NOMO-1 (cell line): ENCODE data around the gene PKP4.

Experiments
- DNase-seq, 2 experiments: peaks; one replicate each; lab custom pipeline; 2025; ENCODE audit not compliant: unreplicated experiment in 2 of 2; lab: John Stamatoyannopoulos, UW

The PKP4 gene

DNA sequence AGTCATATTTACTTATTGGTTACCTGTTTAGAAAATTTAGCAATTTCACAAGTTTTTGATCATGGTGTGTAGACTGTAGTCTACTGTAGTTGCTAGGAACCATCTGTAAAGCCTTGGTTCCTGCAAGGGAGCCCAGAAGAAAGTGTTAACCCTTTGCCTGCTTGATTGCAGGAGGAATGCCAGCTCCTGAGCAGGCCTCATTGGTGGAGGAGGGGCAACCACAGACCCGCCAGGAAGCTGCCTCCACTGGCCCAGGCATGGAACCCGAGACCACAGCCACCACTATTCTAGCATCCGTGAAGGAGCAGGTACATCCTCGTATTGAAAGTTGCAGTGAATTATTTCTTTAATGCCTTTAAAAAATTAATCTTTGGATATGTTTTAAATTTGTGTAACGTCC, 76.3 kb downstream of the PKP4 start:
- DNase-seq: no peak

DNA sequence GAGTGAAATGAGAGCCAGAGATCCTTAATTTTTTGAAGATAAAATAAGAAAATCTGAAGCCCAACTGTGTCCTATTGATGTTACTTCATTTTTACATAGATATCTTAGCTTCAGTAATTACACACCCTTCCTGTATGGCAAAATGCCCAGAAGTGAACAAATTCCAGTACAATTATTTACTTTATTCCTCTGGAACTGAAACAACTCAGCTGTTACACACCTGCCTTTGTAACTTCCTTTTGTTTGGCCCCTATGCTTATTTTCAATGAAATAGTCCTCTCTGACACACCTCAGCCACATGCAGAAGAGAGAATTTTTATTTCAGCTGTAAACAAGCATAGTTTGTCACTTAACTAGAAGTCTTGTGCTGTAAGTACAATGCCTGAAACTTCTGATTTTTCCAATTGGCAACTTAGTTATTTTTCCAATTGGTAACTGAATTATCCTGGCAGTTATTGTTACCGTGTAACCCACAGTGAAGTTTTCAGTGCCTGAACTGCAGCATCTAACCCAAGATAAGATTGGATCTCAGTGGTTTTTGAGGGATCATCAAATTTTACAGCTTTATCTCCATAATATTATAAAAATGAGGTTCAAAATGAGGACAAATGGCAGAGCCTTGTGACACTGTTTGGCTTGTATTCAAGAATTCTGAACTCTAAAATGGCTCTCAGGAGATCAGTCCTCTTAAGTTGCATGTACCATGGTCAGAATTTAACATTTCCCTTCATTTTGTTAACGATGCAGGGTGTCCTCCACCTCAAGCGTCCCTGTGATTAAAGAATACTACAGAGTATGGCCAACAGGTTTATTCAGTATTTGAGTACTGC, 82.6 kb downstream of the PKP4 start:
- peak in 1 of 2 experiments; percentile 1 for DNase-seq

DNA sequence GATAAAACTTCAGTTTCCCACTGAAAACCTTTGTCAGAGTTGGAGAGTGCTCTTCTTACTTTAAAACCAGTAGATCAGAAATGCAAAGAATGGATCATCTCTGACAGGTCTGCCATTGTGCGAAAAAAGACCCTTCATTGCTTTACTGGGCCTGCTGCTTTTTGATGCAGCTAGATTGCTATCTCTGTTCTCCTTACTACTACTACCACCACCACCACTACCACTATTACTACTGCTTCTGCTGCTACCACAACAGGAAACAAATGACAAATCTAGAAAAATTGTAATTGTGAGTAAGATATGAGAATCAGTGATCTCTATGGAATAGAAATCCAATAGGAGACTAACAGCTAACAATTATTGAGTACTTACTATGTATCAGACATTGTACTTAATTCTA, 85.8 kb downstream of the PKP4 start:
- no peak for DNase-seq

DNA sequence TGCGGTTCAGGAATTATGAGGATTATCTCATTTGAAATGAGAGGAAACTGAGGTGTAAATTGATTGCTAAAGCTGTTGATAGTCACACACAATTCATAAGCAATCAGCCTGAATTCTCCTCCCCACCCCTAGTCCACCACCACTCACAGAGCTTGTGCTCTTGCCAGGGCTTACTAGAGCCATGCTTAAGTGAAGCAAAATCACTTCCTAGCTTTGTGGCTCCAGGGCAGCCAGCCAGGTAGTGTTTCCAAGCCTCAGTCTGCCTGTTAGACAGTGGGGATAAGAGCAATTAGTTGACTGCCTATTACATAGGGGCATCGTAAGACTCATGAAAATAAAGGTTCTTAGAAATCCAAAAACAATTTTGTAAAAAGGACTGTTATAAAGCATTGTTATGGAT, 87.2 kb downstream of the PKP4 start:
- DNase-seq: no peak

DNA sequence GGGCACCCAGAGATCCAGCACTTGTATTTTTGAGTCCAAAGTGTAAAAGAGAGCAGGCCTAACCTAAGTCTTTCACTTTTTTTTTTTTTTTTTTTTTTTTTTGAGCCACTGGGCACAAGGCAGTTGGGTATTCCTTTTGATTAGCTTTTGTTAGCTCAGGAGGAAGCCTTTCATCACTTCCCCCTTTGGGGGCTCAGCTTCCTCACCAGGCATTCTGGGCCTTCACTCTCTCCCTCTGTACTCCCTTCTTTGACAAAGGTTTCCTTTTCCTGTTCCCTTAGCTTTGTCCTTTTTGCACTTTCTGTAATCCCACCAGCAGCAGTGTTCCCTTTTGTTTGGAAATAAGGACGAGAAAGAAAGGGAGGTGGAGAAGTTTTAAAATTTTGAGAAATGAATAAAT, 88.2 kb downstream of the PKP4 start:
- DNase-seq: no peak

DNA sequence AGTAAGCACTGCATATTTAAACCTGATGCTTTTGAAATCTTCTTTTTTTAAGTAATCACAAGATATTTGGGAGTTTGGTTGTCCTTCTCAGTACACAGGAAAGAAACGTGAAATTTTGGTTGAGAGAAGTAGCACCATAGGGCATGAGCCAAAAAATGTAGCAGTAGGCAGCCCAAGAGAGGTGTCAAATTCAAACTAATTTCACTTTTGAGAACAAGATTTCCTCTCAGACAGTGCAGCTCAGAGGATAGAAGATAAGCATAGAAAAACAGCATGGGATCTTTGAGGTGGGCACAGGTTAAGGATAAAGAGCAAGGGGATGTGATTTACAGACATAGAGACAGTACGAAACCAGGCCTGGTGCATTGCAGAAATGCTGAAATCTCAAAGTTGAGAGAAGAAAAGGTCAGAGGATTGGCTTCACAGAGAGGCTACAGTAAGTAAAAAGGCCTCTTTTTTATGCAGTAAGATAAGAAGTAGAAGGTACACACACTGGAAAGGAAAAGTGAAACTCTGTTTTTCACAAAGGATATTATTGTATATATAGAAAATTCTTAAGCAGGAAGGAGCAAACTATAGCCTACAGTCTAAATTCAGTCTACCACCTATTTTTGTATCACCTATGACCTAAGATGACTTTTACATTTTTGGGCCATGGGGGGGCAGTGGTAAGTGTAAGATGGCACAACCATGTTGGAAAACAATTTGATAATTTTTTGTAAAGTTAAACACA, 89.8 kb downstream of the PKP4 start:
- DNase-seq: no peak

DNA sequence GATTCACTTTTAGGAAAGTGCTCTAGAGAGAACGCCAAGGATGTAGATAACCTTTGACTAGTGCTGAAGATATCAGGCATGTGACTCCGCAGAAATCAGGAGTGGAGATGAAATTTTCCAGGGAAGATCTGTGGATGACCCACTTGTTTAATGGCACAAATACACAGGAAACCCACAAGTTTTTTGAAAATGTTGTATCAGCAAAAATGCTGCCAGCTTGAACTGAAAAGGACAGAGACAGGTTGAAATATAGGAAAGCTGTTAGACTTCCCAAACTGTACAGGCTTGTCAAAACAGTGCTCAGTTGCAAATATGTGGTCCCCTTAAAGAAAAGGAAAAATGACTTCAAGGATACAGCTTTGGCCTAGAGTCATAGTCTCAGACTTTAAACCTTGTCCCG, 96.5 kb downstream of the PKP4 start:
- DNase-seq: no peak

DNA sequence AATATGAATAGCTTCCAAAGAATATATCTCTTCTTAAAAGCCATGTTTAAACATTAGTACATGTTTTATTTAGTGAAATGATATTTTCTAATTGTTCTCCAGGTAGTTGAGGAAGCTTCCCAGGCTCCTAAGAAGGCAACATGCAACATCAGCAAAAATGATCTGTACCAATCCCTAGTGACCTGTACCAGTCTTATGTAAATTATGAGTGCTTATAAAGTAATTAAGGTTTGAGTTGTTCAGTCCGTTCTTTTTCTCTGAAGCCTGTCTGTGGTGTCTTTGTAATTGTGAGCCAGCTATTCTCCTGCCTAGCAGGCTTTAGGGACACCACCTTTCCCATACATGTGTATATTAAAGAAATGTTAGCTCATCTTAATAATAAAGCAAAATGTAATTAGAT, 98.2 kb downstream of the PKP4 start:
- no peak for DNase-seq

DNA sequence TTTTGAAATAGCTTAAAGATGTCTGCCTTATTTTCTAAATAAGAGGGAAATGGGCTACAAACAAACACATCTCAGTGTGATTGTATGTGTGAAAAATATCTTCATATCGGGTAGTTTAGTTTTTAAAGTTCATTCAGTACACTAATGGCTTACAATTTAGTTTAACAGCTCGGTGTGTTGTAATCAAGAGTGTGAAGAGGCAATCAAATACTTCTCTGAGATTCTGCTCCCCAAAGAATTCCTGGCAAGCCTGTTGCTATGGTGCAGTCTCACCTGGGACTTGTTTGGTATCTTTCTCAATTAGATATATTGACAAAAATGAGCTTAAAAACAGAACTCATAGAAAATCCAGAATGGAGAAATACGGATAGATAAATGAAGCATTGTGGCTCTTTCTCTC, 99.4 kb downstream of the PKP4 start:
- DNase-seq: no peak

DNA sequence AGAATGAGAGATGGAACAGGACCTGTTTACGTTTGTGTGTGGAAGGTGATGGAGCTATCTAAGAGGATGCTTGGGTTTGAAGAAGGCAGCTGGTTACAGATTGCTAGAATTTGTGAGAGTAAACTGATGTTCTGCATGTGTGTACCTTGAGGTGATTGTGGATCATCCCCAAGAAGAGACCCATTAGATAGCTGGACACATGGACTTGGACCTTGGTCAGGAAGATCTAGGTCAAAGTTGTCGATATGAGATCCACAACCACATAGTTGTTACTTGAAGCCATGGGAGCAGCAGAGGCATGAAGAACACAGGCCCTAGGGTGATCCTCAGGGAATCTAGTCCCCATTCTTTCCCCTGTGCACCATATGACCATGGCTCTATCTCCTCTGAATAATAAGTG, 101.0 kb downstream of the PKP4 start:
- DNase-seq: no peak

DNA sequence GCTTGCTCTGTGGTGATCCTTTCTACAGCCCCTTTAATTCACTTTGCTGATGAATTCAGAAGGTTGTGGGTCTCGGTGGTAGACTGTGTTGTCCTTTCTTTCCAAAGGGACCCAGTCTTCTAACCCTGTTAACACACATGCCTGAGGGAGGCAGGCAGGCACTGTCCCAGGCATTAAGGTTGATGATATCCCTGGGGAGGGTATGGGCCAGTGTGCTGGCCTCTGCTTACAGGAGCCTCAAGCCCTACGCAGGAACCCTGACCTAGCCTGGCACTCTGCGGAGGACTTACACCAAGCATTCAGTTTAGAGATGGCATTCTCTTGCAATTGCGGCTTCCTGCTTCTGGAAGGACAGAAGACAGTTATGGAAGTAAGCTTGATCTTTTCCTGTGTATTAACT, 102.5 kb downstream of the PKP4 start:
- no peak for DNase-seq

DNA sequence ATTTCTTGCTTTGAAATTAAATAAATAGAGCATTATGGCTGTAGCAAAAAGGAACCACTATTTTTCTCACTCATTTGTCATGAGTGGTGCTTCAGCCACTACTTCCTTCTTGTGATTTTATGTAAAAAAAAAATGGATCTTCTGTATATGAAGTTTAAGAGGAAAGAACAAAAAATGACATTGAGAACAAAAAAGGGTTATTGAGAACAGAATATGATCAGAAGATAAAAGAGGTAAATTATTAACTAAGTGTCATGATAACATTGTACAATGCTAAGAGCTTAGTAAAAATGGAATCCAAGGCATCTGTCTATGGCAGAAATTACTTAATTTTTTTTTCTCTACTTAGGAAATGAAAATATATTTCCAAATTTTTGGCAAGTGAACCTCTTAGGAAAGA, 103.5 kb downstream of the PKP4 start:
- DNase-seq: no peak

DNA sequence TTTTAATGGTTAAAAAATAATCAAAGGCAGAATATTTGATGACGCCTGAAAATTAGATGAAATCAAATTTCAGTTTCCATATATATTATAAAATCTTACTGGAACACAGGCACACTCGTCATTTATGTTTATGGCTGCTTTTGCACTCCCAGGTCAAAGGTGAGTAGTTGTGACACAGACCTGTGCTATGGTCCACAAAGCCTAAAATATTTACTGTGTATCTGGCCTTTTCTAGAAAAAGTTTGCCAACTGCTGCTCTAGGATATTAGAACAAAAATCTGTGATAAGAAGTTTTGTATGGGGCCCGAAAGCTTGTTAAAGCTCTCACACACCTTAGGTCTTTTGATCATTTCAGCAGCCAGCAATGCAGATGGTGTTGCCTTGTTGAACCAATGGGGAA, 104.3 kb downstream of the PKP4 start:
- DNase-seq: no peak

DNA sequence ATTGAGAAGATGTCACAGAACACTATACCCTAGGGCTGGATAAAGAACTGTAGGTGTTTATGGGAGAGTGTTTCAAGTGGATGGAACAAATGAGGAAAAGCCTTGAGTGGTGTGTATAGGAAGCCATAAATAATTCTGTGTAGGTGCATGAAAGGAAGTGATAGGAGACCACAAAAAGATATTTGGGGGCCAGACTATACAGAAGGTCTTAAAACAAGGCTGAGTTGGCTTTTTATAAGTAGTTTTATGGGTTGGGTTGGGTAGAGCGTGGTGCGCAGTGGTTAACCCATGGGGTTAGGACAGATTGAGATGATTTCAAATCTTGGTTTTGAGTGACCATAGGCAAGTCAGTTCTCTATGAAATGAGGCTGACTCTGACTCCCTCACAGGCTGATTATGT, 110.5 kb downstream of the PKP4 start:
- no peak for DNase-seq

DNA sequence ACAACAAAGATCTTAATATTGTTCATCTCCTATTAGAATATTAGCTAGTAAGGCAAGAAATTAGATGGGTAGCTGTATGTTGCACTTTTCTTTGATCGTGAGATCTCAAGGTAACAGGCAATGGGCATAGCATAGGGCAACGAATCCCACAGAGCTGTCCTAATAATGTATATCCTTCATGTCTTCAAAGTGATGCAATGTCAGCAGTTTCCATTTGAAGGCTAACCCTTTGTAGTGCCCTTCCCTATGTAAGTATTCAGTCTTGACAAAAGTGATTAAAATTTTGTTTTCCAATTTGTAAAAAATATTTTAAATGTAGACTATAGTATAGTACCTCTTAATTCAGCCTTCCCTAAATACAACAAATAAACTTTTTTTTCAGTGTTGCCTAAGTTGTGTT, 112.5 kb downstream of the PKP4 start:
- DNase-seq: no peak

DNA sequence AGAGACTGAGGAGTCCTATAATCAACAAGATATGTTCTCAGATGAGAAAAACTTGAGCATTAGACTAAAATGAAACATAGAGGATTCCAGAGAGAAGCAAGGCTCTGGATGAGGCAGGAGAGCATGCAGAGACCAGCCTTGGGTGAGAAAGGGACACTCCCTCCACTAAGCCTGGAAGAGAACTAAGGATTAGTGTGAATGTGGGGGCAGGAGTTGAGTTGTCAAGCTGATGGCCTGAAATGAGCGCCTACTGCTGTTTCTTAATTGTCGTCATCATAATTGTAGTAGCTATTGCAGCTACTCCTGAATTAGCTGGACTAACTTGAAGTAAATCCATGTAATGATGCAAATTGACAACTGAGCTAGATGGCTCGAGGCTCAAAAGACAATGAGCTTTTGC, 114.1 kb downstream of the PKP4 start:
- DNase-seq: no peak

DNA sequence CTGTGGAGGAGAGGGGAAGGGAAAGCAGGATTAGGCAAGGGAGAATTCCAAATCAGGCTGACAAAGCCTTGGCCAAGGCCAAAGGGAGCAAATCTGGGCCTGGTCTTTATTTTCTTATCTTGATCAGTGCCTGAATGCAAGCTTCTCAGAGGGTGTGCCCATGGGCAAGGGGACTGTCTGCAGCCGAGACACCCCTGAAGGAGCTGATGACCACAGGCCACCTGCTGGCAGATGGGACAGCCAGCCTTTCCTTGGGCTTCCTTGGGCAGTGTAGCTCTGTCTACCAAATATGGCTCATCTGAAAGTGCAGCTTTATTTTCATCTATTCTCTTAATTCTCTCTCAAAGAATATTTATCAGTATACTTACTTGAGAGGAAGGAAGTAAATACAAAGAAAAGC, 117.0 kb downstream of the PKP4 start:
- DNase-seq: no peak

DNA sequence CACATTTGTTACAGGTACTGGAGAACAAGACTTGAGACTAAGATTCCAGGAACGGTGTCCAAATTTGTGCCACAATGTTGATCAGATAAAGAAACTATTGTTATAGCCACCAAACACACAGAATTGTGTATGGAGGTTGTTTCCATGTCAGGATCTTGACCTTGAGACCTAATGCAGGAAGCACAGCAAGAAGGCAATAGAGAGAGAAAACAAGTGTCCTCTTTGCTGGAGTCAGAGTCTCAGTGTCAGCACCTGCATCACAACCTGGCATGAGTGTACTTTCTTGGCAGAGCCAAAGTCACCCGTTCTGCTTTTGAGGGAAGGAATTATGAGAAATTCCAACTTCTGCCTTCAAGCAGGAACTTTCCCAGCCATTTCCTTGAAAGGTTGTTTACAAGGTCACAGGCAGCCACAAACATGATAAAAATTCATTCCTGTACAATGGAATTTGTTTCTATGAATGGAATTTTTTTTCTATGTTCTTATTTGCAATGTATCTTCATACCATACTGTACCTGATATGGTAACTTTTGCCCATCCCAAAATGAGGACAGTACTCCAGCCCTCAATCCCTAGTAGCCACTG, 118.4 kb downstream of the PKP4 start:
- no peak for DNase-seq

DNA sequence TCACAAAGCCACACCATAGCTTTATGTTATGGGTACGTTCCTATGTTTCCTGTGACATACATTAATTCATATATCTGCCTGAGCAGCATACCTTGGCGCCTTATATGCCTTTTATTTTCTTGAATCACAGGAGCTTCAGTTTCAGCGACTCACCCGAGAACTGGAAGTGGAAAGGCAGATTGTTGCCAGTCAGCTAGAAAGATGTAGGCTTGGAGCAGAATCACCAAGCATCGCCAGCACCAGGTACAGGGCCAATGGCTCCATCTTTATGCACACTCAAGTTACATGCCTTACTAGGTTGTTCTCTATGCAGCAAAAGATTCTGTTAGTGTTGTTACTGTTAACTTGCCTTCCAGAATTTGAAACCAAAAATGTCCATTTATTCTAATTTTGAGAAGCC, 120.4 kb downstream of the PKP4 start:
- no peak for DNase-seq

DNA sequence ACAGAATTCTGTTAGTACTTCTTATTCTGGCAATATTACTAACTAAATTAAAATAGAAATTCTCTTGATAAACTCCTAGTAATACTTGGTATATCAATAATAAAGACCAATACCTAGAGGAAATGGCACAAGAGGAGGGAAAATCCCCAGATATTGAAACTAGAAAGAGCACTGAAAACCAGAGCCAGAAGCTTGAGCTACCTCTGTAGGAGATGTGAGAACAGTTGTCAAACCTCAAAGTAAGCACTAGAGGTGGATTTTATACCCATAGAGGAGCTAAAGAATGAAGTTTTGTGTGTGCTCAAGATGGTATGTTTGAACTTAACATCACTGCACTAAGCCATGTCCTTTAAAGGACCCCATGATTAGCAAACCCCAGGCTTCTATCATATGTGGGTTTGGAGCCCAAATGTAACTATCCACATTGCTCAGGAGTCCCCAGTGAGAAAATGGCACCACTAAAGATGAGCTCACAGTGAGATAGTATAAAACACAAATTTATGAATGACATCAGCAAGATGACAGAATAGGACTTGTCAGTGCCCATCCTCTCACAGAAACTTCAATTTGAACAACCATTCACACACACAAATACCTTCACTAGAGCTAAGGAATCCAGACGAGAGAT, 122.1 kb downstream of the PKP4 start:
- DNase-seq: no peak

DNA sequence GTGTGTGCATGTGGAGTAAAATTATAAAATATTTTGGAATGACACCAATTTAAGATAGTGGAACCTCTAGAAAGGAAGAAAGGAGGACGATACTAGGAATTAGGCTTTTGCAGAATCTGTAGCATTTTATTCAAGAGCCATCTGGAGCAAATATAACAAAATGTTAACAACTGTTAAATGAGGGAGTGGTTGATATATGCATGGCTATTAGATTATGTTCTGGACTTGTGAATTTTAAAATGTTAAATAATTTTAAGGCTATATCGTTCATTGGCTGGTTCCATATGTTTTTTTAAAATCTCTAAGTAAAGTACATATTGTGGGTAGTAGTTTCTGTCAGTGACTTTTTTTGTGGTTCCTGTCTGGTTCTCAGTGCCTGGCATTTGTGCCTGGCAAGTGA, 123.2 kb downstream of the PKP4 start:
- no peak for DNase-seq

DNA sequence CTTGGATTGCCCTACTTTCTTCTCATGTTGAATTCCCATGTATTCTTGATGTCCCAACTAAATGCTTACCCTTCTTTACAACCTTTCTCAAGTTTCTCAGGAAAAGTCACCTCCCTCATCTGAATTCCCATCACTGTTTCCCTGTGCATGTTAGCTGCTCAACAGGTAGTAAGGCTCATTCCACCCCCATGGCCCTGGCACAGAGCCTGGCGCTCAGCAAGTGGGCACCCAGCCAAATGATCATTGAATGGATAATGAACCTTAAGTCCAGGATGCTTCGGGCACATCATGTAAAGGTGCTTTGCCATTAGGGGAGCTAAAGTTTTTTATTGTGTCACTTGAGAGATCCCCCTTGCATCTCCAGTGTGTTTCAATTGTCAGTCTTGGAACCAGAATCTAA, 124.0 kb downstream of the PKP4 start:
- DNase-seq: no peak
